ENCODE measurements around the gene SEC31A.
"Not testable (repeated sequence)": the region's sequence is repeated elsewhere in the genome, so short reads cannot be mapped to it uniquely, and the experiment has no call there.

Gene SEC31A

DNA sequence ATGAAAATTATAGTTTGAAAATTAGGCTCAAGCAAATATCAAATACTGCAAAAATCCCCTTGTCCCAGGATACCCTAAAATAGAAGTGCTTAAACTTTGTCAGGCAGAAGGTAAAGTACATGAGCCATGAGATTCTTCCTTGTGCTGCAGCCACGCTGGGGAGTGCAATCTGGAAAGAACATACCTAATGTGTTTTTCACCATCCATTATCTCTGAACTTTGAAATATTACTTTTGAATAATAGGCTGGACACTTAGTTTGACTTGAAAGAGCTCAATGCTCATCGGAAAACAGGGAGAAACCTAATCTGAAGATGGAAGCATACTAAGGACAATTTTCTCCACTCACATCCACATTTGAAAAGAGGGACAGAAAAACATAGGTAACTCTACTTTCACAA lies 28.4 kb upstream of the SEC31A start:
- TF ChIP-seq, protein P1, sequence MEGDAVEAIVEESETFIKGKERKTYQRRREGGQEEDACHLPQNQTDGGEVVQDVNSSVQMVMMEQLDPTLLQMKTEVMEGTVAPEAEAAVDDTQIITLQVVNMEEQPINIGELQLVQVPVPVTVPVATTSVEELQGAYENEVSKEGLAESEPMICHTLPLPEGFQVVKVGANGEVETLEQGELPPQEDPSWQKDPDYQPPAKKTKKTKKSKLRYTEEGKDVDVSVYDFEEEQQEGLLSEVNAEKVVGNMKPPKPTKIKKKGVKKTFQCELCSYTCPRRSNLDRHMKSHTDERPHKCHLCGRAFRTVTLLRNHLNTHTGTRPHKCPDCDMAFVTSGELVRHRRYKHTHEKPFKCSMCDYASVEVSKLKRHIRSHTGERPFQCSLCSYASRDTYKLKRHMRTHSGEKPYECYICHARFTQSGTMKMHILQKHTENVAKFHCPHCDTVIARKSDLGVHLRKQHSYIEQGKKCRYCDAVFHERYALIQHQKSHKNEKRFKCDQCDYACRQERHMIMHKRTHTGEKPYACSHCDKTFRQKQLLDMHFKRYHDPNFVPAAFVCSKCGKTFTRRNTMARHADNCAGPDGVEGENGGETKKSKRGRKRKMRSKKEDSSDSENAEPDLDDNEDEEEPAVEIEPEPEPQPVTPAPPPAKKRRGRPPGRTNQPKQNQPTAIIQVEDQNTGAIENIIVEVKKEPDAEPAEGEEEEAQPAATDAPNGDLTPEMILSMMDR (IDR thresholded peaks at IDR 0.05; ENCODE audit: low read depth, low read length, missing control alignments) = no peak
- no peak for DNase-seq (ENCODE audit: low read depth)

DNA sequence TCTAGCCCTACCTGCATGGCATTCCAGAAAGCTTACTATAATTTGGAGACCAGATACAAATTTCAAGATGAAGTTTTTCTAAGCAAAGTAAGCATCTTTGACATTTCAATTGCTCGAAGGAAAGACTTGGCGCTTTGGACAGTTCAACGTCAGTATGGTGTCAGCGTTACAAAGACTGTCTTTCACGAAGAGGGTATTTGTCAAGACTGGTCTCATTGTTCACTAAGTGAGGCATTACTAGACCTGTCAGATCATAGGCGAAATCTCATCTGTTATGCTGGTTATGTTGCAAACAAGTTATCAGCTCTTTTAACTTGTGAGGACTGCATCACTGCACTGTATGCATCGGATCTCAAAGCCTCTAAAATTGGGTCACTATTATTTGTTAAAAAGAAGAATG lies 27.1 kb upstream of the SEC31A start:
- H3K4me3 ChIP-seq (ENCODE audit: low read depth, low read length) = no peak overlapping the region
- TF ChIP-seq, protein P1 (IDR thresholded peaks at IDR 0.05; ENCODE audit: low read depth, low read length, missing control alignments) = no peak
- no peak for DNase-seq (ENCODE audit: low read depth)

More for the DNA sequence above, 28.4 kb upstream of the SEC31A start:
- H3K4me3 ChIP-seq (ENCODE audit: low read depth, low read length) = no peak overlapping the region

DNA sequence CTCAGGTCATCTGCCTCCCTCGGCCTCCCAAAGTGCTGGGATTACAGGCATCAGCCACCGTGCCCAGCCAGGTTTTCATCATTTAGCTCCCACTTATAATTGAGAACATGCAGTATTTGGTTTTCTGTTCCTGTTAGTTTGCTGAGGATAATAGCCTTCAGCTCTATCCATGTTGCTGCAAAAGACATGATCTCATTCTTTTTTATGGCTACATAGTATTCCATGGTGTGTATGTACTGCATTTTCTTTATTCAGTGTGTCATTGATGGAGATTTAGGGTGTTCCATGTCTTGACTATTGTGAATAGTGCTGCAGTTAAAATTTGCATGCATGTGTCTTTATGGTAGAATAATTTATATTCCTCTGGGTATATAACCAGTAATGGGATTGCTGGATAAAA lies 23.0 kb upstream of the SEC31A start:
- DNase-seq (ENCODE audit: low read depth); H3K4me3 ChIP-seq (ENCODE audit: low read depth, low read length): not testable (repeated sequence)

DNA sequence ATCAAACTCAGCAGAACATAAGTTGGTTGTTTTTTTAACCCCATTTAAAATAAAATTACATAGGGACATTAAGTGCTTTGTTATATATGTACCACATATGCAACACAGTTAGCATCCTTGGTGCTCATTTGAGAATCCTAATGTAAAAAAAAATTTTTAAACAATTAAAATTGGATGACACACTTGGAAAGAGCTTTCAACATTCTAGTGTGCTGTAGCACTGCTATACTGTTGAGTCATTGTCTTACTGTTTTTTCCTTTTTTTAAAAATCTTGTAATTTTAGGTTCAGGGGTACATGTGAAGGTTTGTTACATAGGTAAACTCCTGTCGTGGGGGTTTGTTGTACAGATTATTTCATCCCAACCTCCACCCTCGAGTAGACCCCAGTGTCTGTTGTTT lies 22.4 kb upstream of the SEC31A start:
- DNase-seq (ENCODE audit: low read depth) = no peak
- TF ChIP-seq, protein P1 (IDR thresholded peaks at IDR 0.05; ENCODE audit: low read depth, low read length, missing control alignments) = no peak
- H3K4me3 ChIP-seq (ENCODE audit: low read depth, low read length) = no peak overlapping the region

DNA sequence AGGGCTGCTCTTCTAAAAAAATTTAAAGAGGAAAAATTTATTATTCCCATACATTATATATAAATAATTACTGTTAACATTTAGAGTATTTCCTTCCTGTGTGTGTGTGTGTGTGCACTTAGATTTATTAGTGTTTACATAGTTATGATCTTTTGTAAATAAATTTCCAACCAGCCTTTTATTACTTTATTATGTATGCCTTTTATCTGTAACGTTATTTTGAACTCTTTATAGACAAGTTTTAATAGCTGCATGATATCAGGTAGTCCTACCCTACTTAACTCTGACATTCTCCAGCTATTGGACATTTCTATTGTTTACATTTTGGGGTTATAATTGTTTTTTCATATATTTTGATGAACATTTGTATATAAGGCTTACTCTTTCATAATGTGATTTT lies 18.4 kb upstream of the SEC31A start:
- DNase-seq (ENCODE audit: low read depth) = no peak
- no peak overlapping the region for H3K4me3 ChIP-seq (ENCODE audit: low read depth, low read length)
- TF ChIP-seq, protein P1 (IDR thresholded peaks at IDR 0.05; ENCODE audit: low read depth, low read length, missing control alignments) = no peak

- no peak for DNase-seq (ENCODE audit: low read depth)
- no peak overlapping the region; the same call in 1 of the 2 replicates for H3K4me3 ChIP-seq (ENCODE audit: low read depth, low read length)
- TF ChIP-seq, protein P1 (IDR thresholded peaks at IDR 0.05; ENCODE audit: low read depth, low read length, missing control alignments) = no peak
Observed at GRCh38 chr4:82906469-82906868, 15.5 kb upstream of the SEC31A start.

DNA sequence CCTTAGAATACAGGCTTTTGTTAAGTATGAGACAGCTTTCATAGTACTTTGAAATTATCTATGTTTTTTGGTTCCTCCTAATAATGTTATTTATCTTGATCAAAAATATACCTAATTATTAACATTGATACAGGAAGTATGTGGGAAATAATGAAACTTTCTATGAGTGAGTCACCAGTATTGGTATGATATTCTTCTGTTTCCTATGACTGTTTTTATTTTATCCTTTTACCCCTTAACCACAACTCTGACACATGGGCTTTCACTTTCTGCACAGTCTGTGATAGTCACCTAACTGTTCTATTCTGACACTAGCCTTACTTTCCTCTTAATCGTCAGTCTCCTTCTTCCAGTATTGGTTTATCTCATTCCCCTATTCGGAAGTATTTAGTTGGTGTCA lies 14.3 kb upstream of the SEC31A start:
- H3K4me3 ChIP-seq (ENCODE audit: low read depth, low read length) = no peak overlapping the region
- peak; percentile 65 for DNase-seq (ENCODE audit: low read depth)
- TF ChIP-seq, protein P1 (IDR thresholded peaks at IDR 0.05; ENCODE audit: low read depth, low read length, missing control alignments) = no peak

GRCh38 chr4:82903737-82904136 lies 12.8 kb upstream of the SEC31A start:
- H3K4me3 ChIP-seq (ENCODE audit: low read depth, low read length) = no peak overlapping the region
- TF ChIP-seq, protein P1 (IDR thresholded peaks at IDR 0.05; ENCODE audit: low read depth, low read length, missing control alignments) = no peak
- no peak for DNase-seq (ENCODE audit: low read depth)
